Fibroblast of skin of right biceps (primary cell): ENCODE results near the gene IRF4.
A peak's percentile ranks its signal among the peaks of the same experiment; 100 is the strongest.

Experiments used
- DNase-seq: peaks from one replicate; pipeline ENCODE4 v3.0.0-alpha.2; 2013

Gene IRF4

DNA sequence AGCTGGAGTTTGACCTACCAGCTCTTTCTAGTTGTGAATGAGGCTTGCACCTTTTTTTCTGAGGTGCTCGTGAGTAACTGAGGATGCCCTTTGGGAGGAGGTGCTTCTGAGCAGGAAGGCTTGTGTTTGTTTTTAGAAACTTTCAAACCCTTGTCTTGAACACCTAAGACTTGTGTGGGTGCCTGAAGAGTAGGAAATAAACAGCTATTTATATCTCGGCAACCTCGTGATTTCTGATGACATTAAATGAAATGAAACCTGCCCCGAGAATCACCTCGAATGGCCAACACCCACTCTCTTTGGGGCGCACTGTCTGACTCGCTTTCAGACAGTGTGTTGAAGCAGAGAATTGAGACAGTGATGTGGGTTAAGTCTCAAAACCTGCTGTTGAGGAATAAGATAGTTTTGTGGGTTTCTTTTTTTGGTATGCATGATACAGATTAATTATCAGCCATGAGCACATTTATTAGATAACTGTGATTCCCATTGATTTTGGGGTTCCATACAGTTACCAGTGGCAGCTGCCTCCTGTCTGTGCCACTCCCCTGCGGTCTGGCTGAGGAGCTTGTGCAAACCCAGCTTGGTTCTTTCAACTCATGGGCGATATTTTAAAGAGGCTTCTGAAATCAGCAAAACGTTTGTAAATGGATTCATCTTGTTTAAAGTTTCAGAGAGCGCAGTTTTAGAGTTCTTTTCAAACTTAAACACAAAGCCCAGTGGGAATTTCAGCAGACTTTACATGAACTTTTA, 8.4 kb downstream of the IRF4 start:
- DNase-seq = no peak

DNA sequence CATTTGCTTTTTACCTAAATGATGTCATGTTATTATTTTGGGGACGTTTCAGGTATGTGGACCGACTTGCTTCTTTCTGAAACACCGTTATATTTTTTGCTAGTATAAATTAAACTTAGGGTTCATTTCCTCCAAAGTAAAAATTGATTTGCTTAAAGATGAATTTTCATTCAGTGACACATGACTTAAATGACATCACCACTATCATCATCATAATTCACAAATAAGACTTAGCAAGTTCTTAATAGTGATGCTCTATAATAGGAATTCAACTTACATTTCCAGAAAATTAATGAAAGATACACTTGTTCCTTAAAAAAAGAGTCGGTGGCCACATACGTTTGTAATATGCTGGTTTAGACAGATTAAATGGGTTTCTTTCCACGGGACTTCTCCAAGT, 9.3 kb downstream of the IRF4 start:
- no peak for DNase-seq

DNA sequence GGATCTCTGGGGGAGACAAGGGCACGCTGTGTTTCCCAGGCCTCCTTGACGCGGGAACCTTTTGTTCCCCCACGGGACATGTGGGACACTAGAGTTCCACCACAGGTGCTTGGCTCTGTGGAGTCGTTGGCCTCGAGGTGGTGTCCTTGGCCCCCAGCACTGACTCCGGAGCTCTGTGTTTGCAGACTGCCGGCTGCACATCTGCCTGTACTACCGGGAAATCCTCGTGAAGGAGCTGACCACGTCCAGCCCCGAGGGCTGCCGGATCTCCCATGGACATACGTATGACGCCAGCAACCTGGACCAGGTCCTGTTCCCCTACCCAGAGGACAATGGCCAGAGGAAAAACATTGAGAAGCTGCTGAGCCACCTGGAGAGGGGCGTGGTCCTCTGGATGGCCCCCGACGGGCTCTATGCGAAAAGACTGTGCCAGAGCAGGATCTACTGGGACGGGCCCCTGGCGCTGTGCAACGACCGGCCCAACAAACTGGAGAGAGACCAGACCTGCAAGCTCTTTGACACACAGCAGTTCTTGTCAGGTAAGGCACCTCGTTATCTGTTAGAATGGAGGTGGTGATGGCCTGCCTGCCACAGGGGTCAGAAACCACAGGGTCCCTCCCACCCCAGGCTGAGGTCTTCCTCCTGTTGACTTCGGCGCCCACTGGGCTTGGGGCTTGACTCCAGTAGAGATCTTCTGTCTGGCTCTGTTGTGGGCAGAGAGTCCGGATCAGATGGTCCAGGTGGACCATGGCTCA, 9.9 kb downstream of the IRF4 start:
- no peak for DNase-seq

DNA sequence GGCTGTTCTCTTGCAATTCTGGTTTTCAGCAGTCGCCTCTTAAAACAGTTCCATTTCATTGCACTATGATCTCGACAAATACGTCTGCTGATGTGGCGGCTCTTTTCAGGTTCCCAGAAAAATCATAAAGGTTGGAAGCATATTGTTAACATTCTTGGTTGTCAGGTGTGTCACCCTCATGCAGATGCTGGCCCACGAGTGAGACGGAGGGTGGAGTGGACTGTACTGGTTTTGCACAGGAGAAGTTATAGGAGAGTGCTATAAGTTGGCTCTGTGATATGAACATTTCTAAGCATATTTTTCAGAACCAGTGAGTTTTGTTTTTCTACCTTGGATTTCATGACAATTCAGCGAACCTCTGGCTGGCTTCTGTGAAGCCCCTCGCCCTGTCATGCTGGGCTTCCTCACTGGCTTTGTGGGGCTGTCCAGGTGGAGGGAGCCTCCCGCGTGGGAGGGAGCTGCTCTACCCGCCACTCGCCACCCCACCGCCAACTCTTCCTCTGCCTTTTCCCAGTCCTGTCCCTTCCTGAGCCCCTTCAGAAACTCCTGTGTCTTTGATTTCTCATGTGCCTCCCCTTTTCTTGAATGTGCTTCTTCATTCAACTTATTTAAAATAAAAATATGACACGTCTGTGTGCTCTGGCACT, 10.6 kb downstream of the IRF4 start:
- DNase-seq = no peak

DNA sequence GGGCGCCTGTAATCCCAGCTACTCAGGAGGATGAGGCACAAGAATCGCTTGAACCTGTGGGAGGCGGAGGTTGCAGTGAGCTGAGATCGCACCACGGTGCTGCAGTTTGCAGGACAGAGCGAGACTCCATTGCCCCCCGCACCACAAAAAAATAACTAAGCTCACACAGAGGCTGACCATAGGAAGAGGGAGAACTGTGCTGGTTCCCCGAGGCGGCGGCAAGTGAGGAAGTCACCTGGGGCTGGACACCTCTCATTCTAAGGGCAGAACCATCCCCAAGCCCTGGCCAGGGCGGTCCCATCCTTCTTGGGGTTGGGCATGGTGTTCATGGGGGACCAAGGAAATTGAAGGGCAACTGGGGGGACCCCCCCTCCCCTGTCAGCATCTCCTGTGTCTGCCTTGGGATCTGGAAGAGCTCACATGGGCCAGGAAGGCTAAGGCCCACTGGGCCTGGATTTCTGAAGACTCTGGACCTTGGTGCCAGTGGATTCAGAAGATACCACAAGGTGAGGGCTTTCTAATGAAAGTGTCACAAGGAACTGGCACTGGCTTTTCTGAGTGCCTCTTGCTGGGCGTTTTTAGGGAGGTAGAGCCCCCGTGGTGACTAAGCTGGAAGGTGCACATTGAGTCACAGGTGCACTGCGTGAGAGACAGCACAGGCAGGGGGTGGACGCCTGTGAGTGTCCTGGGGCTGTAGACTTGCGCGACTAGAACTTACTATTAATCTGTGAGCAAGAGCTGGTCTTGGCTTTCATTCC, 11.5 kb downstream of the IRF4 start:
- no peak for DNase-seq

DNA sequence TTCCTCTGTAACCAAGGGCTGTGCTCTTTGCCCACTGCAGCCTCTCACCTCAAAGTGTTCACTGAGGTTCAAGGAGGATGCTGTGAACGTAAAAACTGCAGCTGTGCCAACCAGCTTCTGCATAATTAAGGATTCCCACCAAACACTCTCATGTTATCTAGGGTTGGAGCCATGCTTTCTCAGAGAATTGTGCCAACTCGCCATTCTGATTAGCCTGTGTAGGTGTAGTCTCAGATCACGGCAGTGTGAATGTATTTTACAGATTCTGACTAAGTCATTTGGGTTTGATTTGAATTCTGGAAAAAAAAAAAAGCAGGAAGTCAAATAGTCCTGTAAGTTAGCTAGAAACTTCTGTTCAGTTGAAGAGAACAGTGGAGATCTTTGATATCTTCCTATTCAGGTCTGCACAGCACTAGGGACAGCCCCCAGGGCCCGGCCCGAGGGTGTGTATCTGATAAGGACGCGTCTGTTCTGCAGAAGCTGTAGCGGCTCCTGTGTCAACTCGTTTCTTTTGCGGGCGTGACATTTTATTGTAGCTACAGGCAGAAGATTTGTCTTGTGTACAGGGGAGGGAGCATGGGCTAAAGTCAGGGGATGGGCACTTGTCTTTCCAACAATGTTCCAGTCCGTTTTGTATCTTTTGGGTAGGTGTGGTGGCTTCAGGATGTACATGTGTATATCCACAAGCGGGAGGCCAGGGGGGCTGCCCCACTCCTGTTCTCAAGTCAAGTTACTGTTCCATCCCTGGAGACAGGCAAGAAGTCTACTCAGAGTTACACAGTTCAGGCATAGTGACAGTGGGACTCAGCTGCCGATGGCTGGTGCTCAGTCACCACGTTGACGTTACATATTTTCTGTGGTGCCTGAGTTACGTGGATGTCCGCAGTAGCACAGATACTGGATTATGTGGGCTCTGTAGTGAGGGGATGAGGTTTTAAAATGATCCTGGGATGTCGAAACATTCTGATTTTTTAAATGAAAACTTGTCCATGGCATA, 12.4 kb downstream of the IRF4 start:
- no peak for DNase-seq

DNA sequence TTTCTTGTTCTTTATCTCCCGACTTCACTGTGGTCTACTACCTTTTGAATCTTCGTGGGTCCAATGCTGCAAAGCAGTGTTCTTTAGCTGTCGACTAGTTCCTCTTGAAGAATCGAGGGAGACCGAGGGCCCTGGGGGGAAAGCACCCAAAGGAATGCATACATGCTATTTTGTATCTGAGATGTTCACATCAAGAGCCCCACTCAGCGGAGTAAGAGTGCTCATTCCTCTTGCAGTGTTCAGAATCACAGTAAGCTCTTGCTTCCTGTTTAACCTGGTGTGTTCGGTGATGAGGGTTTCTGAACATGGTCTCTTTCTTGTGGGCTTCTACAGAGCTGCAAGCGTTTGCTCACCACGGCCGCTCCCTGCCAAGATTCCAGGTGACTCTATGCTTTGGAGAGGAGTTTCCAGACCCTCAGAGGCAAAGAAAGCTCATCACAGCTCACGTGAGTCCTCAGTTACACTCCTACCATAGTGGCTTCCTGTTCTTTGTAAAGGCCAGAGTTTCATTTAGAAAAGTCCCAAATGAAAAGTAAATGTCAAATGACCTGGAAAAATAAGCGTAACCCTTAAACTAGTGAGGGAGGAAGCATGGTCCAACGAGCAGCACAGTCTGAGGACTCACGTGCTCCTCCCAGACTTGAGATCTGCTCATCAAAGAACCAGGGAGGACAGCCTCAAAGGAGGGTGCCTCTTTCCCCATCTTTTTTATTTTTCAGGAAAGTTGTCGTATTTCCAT, 13.3 kb downstream of the IRF4 start:
- DNase-seq = no peak

DNA sequence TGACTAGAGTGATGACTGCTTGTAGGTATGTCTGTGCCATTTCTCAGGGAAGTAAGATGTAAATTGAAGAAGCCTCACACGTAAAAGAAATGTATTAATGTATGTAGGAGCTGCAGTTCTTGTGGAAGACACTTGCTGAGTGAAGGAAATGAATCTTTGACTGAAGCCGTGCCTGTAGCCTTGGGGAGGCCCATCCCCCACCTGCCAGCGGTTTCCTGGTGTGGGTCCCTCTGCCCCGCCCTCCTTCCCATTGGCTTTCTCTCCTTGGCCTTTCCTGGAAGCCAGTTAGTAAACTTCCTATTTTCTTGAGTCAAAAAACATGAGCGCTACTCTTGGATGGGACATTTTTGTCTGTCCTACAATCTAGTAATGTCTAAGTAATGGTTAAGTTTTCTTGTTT, 16.6 kb downstream of the IRF4 start:
- DNase-seq = no peak

DNA sequence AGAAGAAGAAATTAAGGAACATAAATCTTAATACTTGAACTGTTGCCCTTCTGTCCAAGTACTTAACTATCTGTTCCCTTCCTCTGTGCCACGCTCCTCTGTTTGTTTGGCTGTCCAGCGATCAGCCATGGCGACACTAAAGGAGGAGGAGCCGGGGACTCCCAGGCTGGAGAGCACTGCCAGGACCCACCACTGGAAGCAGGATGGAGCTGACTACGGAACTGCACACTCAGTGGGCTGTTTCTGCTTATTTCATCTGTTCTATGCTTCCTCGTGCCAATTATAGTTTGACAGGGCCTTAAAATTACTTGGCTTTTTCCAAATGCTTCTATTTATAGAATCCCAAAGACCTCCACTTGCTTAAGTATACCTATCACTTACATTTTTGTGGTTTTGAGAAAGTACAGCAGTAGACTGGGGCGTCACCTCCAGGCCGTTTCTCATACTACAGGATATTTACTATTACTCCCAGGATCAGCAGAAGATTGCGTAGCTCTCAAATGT, 17.1 kb downstream of the IRF4 start:
- peak; percentile 46 for DNase-seq

DNA sequence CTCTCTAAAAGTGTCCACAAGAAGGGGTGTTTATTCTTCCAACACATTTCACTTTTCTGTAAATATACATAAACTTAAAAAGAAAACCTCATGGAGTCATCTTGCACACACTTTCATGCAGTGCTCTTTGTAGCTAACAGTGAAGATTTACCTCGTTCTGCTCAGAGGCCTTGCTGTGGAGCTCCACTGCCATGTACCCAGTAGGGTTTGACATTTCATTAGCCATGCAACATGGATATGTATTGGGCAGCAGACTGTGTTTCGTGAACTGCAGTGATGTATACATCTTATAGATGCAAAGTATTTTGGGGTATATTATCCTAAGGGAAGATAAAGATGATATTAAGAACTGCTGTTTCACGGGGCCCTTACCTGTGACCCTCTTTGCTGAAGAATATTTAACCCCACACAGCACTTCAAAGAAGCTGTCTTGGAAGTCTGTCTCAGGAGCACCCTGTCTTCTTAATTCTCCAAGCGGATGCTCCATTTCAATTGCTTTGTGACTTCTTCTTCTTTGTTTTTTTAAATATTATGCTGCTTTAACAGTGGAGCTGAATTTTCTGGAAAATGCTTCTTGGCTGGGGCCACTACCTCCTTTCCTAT, 17.9 kb downstream of the IRF4 start:
- DNase-seq = no peak

DNA sequence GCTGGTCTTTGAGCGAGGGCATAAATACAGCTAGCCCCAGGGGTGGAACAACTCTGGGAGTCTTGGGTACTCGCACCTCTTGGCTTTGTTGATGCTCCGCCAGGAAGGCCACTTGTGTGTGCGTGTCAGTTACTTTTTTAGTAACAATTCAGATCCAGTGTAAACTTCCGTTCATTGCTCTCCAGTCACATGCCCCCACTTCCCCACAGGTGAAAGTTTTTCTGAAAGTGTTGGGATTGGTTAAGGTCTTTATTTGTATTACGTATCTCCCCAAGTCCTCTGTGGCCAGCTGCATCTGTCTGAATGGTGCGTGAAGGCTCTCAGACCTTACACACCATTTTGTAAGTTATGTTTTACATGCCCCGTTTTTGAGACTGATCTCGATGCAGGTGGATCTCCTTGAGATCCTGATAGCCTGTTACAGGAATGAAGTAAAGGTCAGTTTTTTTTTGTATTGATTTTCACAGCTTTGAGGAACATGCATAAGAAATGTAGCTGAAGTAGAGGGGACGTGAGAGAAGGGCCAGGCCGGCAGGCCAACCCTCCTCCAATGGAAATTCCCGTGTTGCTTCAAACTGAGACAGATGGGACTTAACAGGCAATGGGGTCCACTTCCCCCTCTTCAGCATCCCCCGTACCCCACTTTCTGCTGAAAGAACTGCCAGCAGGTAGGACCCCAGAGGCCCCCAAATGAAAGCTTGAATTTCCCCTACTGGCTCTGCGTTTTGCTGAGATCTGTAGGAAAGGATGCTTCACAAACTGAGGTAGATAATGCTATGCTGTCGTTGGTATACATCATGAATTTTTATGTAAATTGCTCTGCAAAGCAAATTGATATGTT, 19.2 kb downstream of the IRF4 start:
- DNase-seq = no peak

DNA sequence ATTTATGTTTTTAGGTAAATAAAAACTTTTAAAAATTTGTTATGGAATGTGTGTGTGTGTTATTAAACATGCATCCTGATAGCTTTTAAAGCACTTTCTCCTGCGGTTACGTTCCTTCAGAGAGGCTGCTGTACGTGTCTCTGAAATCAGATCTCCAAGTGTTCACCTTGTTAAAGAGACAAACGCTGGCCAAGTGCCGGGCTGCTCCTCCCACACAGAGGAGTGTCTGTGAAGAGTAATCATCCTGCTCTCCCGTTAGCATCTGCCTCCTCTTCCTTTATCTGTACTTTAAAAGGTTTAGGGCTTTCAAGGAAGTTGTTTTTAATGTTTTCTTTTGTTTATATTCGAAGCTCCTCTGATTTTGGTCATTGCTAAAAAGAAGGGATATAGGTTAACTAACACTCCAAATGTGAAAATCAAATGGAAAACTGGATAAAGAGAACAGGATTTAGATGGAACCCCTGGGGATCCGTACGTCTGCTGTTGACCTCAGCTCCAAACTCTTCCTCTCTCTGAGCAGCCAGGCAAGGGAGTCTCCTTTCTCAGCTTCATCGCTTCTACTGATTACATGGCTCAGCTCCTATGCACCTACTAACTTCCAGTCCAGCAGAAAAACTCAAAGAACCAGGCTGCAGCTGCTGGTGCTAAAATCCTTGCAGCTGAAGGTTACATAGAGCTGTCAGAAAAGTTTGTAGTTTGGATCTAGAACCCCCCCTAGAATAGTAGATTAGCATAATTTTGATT, 20.0 kb downstream of the IRF4 start:
- no peak for DNase-seq

DNA sequence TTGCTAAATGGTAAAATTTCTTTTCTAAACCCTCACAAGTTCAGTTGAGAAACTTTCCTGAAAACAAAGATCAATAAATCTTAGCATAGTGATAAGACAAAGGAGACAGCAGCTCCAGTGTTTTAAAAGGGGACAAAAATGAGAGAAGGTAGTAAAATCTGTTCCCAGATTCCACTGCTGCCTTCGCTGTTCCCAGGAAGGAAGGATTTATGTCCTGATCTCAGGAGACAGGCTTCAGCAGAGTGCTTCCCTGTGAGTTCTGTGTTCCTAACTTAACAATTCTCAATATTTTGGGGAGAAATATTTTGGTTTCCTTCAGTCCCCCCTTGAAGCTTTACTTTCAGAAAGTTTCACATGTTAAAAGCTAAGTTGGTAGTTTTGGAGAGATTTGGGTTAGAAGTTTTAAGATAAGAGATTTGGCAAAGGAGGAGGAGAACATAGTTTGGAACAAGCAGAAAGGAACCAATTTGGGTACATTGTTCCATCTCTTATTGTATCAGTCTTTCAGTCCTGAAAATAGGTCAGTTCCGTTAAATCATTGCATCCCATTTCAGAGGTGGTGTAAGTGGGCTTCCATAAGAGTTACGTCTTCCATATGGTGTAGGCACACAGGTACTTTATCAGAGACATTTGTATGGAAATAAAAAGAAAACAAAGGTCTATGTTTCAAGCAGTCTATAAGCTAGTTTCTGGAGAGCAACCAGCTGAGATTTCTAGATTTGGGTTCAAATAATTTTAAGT, 20.8 kb downstream of the IRF4 start:
- DNase-seq = no peak

DNA sequence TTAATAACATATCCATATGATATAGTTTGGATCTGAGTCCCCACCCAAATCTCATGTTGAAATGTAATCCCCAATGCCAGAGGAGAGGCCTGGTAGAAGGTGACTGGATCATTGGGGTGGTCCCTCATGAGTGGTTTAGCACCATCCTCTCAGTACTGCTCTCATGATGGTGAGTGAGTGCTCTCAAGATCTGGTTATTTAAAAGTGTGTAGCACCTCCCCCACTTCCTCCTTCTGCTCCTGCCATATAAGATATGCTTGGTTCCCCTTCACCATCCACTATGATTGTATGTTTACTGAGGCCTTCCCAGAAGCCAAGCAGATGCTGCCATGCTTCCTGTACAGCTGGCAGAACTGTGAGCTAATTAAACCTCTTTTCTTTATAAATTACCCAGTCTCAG, 22.9 kb downstream of the IRF4 start:
- no peak for DNase-seq

DNA sequence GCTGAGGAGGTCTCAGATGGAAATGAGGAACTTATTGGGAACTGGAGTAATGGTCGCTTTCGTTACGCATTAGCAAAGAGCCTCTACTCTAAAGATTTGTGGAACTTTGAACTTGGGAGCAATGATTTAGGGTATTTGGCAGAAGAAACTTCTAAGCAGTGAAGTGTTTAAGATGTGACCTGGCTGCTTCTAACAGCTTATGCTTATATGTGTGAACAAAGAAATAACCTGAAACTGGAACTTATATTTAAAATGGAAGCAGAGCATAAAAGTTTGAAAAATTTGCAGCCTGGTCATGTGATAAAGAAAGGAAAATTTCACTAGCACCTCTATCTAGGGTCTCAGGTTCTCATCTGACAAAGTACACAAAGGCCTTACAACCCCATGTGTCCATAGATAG, 23.5 kb downstream of the IRF4 start:
- DNase-seq = no peak

DNA sequence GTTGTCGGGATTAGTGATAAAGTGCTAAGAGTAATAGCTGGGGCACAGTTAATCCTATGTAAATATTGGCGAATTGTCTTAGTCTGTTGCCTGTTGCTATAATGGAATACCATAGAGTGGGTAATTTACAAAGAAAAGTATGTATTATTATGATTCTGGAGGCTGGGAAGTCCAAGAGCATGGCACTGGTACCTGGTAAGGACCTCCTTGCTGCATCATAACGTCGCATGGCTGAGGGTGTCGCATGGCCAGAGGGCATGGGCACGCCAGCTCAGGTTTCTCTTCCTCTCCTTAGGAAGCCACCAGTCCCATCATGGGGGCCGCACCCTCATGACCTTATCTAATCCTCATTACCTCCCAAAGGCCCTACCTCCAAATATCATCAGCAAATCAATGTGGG, 29.7 kb downstream of the IRF4 start:
- no peak for DNase-seq

DNA sequence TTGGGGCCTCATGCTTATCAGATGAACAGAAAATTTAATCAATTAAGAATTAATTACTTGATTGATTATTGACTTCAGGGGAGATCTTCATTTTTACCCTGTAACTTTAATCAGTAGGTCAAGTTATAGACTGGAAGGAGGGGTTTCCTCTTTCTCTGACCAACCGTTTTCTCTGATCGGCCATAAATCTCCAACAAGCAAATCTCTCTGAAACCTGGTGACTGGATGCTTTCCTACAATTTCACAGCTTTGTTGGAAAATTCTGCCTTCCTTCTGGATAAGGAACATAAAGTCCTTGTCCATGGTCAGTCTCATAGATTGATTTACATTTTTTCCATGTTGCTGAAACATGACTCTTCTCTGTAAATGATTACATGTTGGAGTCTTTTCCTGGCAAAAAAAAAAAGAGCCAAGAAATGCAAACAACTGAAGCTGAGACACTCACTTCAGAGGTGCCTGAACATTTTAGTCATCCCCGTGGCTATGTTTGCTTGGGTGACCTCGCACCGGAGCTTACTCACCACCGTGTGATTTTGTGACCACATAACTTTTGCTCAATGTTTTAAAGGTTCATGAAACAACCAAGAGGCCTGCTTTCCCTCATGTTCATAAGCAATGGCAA, 31.0 kb downstream of the IRF4 start:
- DNase-seq = peak; percentile 91
